Measurements from ENCODE around the gene RAC3. TPM values are rescaled to one million over a fixed set of nuclear protein-coding genes. Genes with fewer than 3 reads are reported as not detected.

The RAC3 gene
- total RNA-seq, result 11.2 TPM
- polyA plus RNA-seq (ENCODE audit: insufficient read depth in 1 of 8, insufficient read length in 8 of 8, low replicate concordance in 1 of 8), result 10 to 100 TPM in 5 of 8 donors, 1 to 10 TPM in 3; 7.2 to 15.3 (median 11.1) TPM
- long read RNA-seq, donor 1, result 0 reads
- long read RNA-seq, donor 2, partial matches to known transcripts, result 0 of 1 reads
- long read RNA-seq, donor 2, other reads (novel, unspliced or antisense), result 0 of 1 reads
- long read RNA-seq, donor 3, transcript RAC3-201 (6 exons, 1,090 nt), result major isoform, 6 of 6 reads
- long read RNA-seq, donor 3, partial matches to known transcripts, result 0 of 6 reads
- long read RNA-seq, donor 3, other reads (novel, unspliced or antisense), result 0 of 6 reads
- long read RNA-seq, donor 4, partial matches to known transcripts, result 0 of 4 reads
- long read RNA-seq, donor 4, other reads (novel, unspliced or antisense), result 0 of 4 reads
- long read RNA-seq, donor 5, transcript RAC3-201 (6 exons, 1,090 nt), result major isoform, 11 of 11 reads
- long read RNA-seq, donor 5, partial matches to known transcripts, result 0 of 11 reads
- long read RNA-seq, donor 5, other reads (novel, unspliced or antisense), result 0 of 11 reads
- long read RNA-seq, donor 6, transcript RAC3-201 (6 exons, 1,090 nt), result major isoform, 12 of 12 reads
- long read RNA-seq, donor 6, partial matches to known transcripts, result 0 of 12 reads
- long read RNA-seq, donor 6, other reads (novel, unspliced or antisense), result 0 of 12 reads
- long read RNA-seq, donor 7, partial matches to known transcripts, result 0 of 2 reads
- long read RNA-seq, donor 7, other reads (novel, unspliced or antisense), result 0 of 2 reads
- long read RNA-seq, donor 8, partial matches to known transcripts, result 0 of 3 reads
- long read RNA-seq, donor 8, other reads (novel, unspliced or antisense), result 0 of 3 reads
- long read RNA-seq, donor 9, partial matches to known transcripts, result 0 of 5 reads
- long read RNA-seq, donor 9, other reads (novel, unspliced or antisense), result 0 of 5 reads
- long read RNA-seq, donor 10, partial matches to known transcripts, result 0 of 3 reads
- long read RNA-seq, donor 10, other reads (novel, unspliced or antisense), result 0 of 3 reads
- long read RNA-seq, donor 11, partial matches to known transcripts, result 0 of 1 reads
- long read RNA-seq, donor 11, other reads (novel, unspliced or antisense), result 0 of 1 reads

DNA sequence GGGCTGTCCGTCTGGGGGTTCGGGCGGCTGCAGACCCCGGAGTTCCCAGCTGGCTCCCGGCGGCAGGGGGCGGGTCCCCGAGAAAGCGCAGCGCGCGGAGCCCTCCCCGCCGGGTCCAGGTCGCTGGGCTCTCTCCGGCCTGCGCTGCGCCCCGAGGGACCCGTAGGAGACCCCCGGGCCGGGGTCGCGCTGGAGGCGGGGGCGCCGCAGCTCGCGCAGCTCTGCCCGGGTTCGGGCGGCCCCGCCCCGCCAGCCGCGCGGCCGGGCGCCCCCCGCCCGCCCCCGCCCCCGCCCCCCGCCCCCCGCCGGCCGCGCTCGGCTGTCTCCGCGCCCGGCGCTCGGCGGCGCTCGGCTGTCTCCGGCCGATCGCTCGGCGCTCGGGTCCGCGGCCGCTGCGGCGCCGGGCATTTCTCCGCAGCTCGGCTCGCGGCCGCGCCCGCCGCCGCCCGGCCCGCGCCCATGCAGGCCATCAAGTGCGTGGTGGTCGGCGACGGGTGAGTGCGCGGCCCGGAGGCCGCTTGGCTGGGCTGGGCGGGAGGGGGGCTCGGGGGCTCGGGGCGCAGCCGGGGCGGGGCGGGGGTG lies at the start of gene RAC3:
RAC3 (plus strand) TSS at position 376 of the 582 bp plus-strand sequence; CDS start at position 460, 84 bp downstream.
- Histone ChIP-seq H3K4me3 (ENCODE audit: low read length) (peak within 1 kb of the TSS; percentile 49), H3K27ac (ENCODE audit: low read length) (peak within 1 kb of the TSS; percentile 55), H3K36me3 (ENCODE audit: control insufficient read depth, insufficient read depth, low read length) (peaks cover 13% of the 10 kb centered on the region), H3K9me3 (replicated peaks; ENCODE audit: control insufficient read depth, low read depth, low read length) (no peaks in the 10 kb centered on the region), H3K27me3 (ENCODE audit: control insufficient read depth, insufficient read depth, low read length) (peaks cover 11% of the 10 kb centered on the region), H3K4me1 (ENCODE audit: control insufficient read depth, insufficient read depth, low read length) (peaks cover 31% of the 10 kb centered on the region)
- under 1% methylated on average over 58 of the region's 96 CpGs for WGBS (ENCODE audit: insufficient coverage)
- peak; percentile 56 for DNase-seq

DNA sequence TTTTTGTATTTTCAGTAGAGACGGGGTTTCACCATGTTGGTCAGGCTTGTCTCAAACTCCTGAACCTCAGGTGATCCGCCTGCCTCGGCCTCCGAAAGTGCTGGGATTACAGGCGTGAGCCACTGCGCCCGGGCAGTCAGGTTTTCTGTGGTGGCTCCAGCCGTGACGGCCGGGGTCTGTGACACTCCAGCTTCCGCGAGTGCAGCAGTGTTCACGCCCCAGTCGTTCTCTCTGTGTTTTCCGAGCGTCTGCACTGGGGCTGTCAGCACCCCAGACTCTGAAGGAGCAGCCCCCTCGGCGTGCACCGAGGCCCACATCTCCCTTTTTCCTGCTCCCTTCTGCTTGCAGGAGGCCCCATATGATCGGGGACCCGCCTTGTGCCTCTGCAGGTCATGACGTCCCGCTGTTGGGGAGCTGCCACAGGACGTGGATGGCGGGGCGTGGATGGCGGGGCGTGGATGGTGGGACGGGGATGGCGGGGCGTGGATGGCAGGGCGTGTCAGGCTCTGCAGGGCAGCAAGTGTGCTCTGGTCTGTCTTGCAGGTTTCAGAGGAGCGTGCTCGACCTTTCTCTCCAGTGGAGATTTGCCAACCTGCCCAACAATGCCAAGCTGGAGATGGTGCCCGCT lies 48.4 kb upstream of the RAC3 start:
- WGBS (ENCODE audit: insufficient coverage), result 92% methylated on average over 34 of the region's 35 CpGs
- Histone ChIP-seq H3K4me3 (ENCODE audit: low read length) (no peak overlapping the region), H3K4me1 (ENCODE audit: control insufficient read depth, insufficient read depth, low read length) (peaks cover 9% of the 10 kb centered on the region), H3K27ac (ENCODE audit: low read length) (no peak overlapping the region), H3K9me3 (replicated peaks; ENCODE audit: control insufficient read depth, low read depth, low read length) (no peaks in the 10 kb centered on the region), H3K36me3 (ENCODE audit: control insufficient read depth, insufficient read depth, low read length) (peaks cover 61% of the 10 kb centered on the region), H3K27me3 (ENCODE audit: control insufficient read depth, insufficient read depth, low read length) (no peaks in the 10 kb centered on the region)
- no peak for DNase-seq

DNA sequence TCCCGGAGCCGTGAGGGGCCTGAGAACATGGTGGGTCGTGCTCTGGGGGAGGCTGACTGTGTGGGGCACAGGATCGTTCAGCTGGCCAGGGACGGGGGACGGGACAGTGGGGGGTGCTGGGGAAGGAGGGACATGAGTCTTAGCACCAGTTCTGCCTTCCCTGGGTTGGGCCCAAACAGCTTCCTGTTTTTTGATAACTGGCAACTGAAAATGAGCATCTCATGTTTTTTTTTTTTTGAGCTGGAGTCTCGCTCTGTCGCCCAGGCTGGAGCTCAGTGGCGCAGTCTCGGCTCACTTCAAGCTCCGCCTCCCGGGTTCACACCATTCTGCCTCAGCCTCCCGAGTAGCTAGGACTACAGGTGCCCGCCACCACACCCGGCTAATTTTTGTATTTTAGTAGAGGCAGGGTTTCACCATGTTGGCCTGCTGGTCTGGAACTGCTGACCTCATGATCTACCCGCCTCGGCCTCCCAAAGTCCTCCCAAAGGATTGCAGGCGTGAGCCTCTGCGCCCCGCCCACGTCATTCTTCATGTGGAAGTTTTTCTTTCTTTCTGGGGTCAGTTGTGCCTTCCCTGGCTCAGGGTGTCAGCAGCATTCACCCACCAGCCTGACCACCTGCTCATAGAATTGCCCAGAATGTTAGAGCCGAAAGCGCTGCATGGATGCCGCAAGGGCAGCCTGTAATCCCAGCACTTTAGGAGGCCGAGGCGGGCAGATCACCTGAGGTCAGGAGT lies 47.7 kb upstream of the RAC3 start:
- WGBS (ENCODE audit: insufficient coverage), result 90% methylated on average over 21 of the region's 26 CpGs

DNA sequence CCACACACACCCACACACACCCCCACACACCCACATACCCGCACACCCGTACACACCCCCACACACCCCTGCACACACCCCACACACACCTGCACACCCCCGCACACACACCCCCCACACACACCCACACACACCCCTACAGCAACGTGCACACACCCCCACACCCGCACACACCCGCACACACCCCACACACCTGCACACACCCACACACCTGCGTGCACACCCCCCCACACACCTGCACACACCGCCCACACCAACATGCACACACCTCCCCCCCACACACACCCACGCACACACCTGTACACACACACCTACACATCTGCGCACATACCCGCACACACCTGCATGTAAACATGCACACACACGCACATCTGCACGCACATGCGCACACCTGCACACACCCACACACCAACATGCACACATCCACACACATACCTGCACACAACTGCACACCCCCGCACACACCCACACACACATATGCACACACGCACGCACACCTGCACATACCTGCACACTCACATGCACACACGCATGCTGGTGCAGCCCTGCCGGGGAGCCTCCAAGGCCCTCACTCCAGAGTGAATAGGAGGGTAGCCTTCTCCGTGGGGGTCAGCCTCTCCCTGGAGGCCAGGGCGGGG lies 46.6 kb upstream of the RAC3 start:
- H3K9me3 ChIP-seq (replicated peaks; ENCODE audit: control insufficient read depth, low read depth, low read length), result no peaks in the 10 kb centered on the region
- no peaks in the 10 kb centered on the region for H3K27me3 ChIP-seq (ENCODE audit: control insufficient read depth, insufficient read depth, low read length)
- H3K4me3 ChIP-seq (ENCODE audit: low read length), result no peak overlapping the region
- no peaks in the 10 kb centered on the region for H3K4me1 ChIP-seq (ENCODE audit: control insufficient read depth, insufficient read depth, low read length)
- H3K36me3 ChIP-seq (ENCODE audit: control insufficient read depth, insufficient read depth, low read length), result peaks cover 61% of the 10 kb centered on the region
- 87% methylated on average over 10 of the region's 21 CpGs for WGBS (ENCODE audit: insufficient coverage)
- no peak for DNase-seq
- H3K27ac ChIP-seq (ENCODE audit: low read length), result no peak overlapping the region

More for the DNA sequence above, 47.7 kb upstream of the RAC3 start:
- DNase-seq, result no peak
- Histone ChIP-seq H3K9me3 (replicated peaks; ENCODE audit: control insufficient read depth, low read depth, low read length) (no peaks in the 10 kb centered on the region), H3K36me3 (ENCODE audit: control insufficient read depth, insufficient read depth, low read length) (peaks cover 65% of the 10 kb centered on the region), H3K4me1 (ENCODE audit: control insufficient read depth, insufficient read depth, low read length) (peaks cover 3% of the 10 kb centered on the region), H3K27ac (ENCODE audit: low read length) (no peak overlapping the region), H3K27me3 (ENCODE audit: control insufficient read depth, insufficient read depth, low read length) (no peaks in the 10 kb centered on the region), H3K4me3 (ENCODE audit: low read length) (no peak overlapping the region)

DNA sequence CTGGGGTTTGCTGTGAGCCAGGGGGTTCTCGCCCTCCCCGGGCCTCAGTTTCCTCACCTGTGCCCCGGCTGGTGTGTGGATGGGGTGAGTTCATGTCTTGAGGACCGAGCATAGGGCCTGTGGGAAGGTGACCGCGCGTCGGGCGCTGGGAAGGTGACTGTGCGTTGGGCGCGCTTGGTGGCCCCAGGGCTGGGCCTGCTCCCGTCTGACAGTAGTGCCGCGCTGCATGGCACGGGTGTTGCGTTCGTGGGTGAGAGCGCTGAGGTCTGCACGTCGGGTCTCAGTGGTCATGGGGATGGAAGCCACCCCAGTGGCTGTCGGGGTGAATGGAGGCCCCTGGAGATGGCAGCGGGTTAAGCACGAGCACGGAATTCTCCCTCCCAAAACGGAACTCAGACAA lies 44.9 kb upstream of the RAC3 start:
- Histone ChIP-seq H3K9me3 (replicated peaks; ENCODE audit: control insufficient read depth, low read depth, low read length) (no peaks in the 10 kb centered on the region), H3K4me1 (ENCODE audit: control insufficient read depth, insufficient read depth, low read length) (peaks cover 13% of the 10 kb centered on the region), H3K36me3 (ENCODE audit: control insufficient read depth, insufficient read depth, low read length) (peaks cover 59% of the 10 kb centered on the region), H3K27ac (ENCODE audit: low read length) (no peak overlapping the region), H3K4me3 (ENCODE audit: low read length) (no peak overlapping the region), H3K27me3 (ENCODE audit: control insufficient read depth, insufficient read depth, low read length) (no peaks in the 10 kb centered on the region)
- 94% methylated on average over 21 of the region's 26 CpGs for WGBS (ENCODE audit: insufficient coverage)
- no peak for DNase-seq

DNA sequence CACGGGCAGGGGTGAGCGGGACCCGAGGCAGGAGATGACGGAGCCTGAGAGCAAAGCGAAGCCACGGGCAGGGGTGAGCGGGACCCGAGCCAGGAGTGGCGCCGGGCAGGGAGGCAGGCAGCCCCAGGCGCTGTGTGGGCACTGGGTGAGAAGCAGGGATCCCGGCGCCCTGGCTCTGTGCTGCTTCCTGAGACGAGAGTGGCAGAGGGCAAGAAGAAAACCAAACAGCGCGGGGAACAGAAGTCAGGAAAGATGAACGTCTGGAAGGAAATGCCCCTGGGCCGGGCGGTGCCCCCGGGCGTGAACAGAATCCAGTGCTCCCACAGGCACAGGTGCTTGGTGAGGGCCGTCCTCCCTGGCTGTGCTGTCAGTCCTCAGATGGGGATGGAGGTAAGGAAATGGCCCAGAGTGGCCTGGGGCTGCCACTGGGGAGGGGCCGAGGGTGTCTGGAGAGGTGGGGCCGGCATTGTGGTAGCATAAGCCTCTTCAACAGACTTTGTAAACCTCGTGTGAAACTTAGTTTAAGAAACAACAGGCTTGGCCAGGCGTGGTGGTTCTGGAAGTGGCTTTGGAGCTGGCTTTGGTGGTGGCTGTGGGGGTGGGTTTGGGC lies 44.2 kb upstream of the RAC3 start:
- H3K4me3 ChIP-seq (ENCODE audit: low read length), result no peak overlapping the region
- peaks cover 59% of the 10 kb centered on the region for H3K36me3 ChIP-seq (ENCODE audit: control insufficient read depth, insufficient read depth, low read length)
- no peaks in the 10 kb centered on the region for H3K27me3 ChIP-seq (ENCODE audit: control insufficient read depth, insufficient read depth, low read length)
- WGBS (ENCODE audit: insufficient coverage), result 92% methylated on average over 25 of the region's 26 CpGs
- H3K9me3 ChIP-seq (replicated peaks; ENCODE audit: control insufficient read depth, low read depth, low read length), result no peaks in the 10 kb centered on the region
- H3K4me1 ChIP-seq (ENCODE audit: control insufficient read depth, insufficient read depth, low read length), result peaks cover 19% of the 10 kb centered on the region
- no peak for DNase-seq
- no peak overlapping the region for H3K27ac ChIP-seq (ENCODE audit: low read length)

DNA sequence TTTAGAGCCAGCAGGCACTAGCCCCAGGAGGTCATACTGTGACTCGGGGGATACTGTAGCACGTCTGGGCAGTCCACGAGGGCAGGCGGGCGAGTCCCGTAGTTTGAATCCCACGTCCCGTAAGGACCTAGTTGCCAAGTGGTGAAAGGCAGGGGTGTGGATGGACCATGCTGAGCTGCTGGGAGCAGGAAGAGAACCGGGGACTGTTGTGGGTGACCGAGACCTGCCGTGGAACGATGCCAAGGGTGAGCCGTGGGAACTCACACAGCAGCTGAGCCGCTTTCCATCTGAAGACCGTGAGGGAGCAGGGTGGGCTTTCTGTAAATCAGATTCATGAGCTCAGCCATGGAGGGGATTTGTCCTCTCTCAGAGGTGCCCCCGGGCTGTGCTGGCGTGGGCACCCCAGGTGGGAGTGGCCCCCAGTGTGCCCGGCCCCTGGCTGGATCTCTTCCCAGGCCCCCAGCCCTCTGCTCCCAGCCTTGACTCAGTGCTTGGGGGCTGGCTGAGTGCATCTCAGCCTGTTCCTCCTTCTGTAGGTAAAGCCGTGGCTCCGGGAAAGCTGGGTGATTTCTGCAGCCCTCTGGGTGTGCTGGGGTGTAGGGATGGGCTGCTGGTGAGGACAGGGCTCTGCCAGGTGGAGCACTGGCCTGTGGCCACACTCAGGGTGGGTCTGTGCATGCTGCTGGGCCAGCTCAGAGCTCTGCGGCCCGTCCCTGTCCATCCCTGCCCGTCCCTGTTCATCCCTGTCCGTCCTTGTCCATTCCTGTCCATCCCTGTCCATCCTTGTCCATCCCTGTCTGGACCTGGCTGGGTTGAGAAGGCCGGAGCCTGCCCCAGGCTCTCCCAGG lies 40.4 kb upstream of the RAC3 start:
- H3K4me1 ChIP-seq (ENCODE audit: control insufficient read depth, insufficient read depth, low read length), result peaks cover 52% of the 10 kb centered on the region
- peak overlapping the region; percentile 88 for H3K27ac ChIP-seq (ENCODE audit: low read length)
- no peak for DNase-seq
- H3K27me3 ChIP-seq (ENCODE audit: control insufficient read depth, insufficient read depth, low read length), result no peaks in the 10 kb centered on the region
- 86% methylated on average over 20 of the region's 25 CpGs for WGBS (ENCODE audit: insufficient coverage)
- peaks cover 43% of the 10 kb centered on the region for H3K36me3 ChIP-seq (ENCODE audit: control insufficient read depth, insufficient read depth, low read length)
- no peak overlapping the region for H3K4me3 ChIP-seq (ENCODE audit: low read length)
- H3K9me3 ChIP-seq (replicated peaks; ENCODE audit: control insufficient read depth, low read depth, low read length), result no peaks in the 10 kb centered on the region

DNA sequence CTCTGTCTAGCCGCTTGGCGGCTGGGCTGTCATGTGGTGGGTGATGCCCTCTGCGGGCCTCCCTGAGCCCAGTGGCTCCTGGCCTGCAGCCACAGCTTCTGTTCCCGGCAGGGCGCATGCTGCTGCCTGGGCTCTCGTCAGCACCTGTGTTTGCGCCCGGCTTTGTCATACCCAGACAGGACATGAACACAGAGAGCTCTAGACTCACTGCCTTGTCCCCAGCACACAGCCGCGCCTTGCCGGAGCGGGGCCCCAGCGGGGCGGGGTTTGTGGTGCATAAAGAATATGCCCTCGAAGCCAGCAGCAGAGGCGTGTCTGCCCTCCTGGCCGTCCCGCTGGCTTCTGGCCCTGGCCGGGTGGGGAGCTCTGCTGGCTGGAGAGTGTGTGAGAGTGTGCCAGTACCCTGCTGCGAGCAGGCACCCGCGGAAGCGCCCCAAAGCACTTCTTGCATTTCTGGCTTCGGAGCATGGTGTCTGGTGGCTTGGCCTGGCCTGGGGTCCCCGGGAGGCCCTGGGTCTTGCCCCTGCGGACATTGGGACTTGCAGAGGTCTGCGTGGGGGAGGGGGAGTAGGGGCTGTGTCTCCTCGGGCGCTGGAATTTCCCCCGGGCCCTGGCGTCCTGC lies 39.7 kb upstream of the RAC3 start:
- Histone ChIP-seq H3K4me3 (ENCODE audit: low read length) (peak overlapping the region; percentile 13), H3K9me3 (replicated peaks; ENCODE audit: control insufficient read depth, low read depth, low read length) (no peaks in the 10 kb centered on the region), H3K36me3 (ENCODE audit: control insufficient read depth, insufficient read depth, low read length) (peaks cover 43% of the 10 kb centered on the region), H3K4me1 (ENCODE audit: control insufficient read depth, insufficient read depth, low read length) (peaks cover 52% of the 10 kb centered on the region), H3K27ac (ENCODE audit: low read length) (peak overlapping the region; percentile 88), H3K27me3 (ENCODE audit: control insufficient read depth, insufficient read depth, low read length) (no peaks in the 10 kb centered on the region)
- 20% methylated on average over 18 of the region's 31 CpGs for WGBS (ENCODE audit: insufficient coverage)
- peak; percentile 85 for DNase-seq
